Measurements from ENCODE around the gene MTUS2.

- no peak for TF ChIP-seq CTBP2 (IDR thresholded peaks at IDR 0.05; ENCODE audit: borderline replicate concordance, insufficient read depth, insufficient read length, low read length)
- no peak for TF ChIP-seq ATF3 (IDR thresholded peaks at IDR 0.05; ENCODE audit: insufficient read depth, low read depth, low read length)
Measured at GRCh38 chr13:29164116-29164515, 344.0 kb downstream of the MTUS2 start.
